B cell (primary cell): ENCODE results near the gene TNPO3. TPM values are rescaled to one million over a fixed set of nuclear protein-coding genes. Genes with fewer than 3 reads are reported as not detected.

Source experiments
- ATAC-seq: fragments of 200-7000 bp; cut with Tn5 transposase; one replicate; pipeline ENCODE4 v1.10.0; 2021; ENCODE audit warnings: low read depth, mild to moderate bottlenecking, moderate number of reproducible peaks, moderate library complexity
- CTCF ChIA-PET: fragments of 350-600 bp; sonication (Branson Sonifier 250); formaldehyde crosslinking; loops from one replicate; lab custom pipeline; 2021; ENCODE audit warnings: antibody characterized with exemption, inconsistent platforms; lab: Charles Lee
- POLR2A ChIA-PET: fragments of 350-600 bp; sonication (Branson Sonifier 250); formaldehyde crosslinking; loops from one replicate; lab custom pipeline; 2021; ENCODE audit warnings: antibody characterized with exemption; lab: Charles Lee
- DNase-seq: peaks from one replicate; pipeline ENCODE4 v3.0.0; 2013
- H2AFZ ChIP-seq: 2 replicates; pipeline ENCODE4 v1.6.1; 2012; ENCODE audit warnings: mild to moderate bottlenecking, low read depth, low read length; ENCODE audit not compliant: insufficient read depth, poor library complexity, severe bottlenecking
- H3K27ac ChIP-seq, 2 donors: 1 replicate in 1 of 2; 2 replicates in 1 of 2; pipeline ENCODE4 v1.5.1; 2012 to 2013; ENCODE audit warnings: low read length in 2 of 2, mild to moderate bottlenecking in 2 of 2, moderate library complexity in 1 of 2
- H3K27me3 ChIP-seq, 4 experiments: fragments of 200-600 bp in 1 of 4; sonication (generic) in 1 of 4; replicated peaks in 1 of 4; 1 replicate in 2 of 4; 2 replicates in 2 of 4; pipeline versions ENCODE4 v1.6.1 to v1.7.0; 2013 to 2016; ENCODE audit warnings: low read length in 3 of 4, mild to moderate bottlenecking in 2 of 4, mixed read lengths in 1 of 4, moderate library complexity in 1 of 4; ENCODE audit not compliant: insufficient read depth in 4 of 4, control insufficient read depth in 3 of 4; ENCODE audit errors: control extremely low read depth in 1 of 4
- H3K36me3 ChIP-seq, 2 experiments: replicated peaks in 1 of 2; 1 replicate in 1 of 2; 2 replicates in 1 of 2; pipeline versions ENCODE4 v1.6.1 to v1.7.1; 2013; ENCODE audit warnings: low read length in 1 of 2; ENCODE audit not compliant: insufficient read depth in 2 of 2, control insufficient read depth in 1 of 2; ENCODE audit errors: control extremely low read depth in 1 of 2, extremely low read depth in 1 of 2
- H3K4me1 ChIP-seq, 2 donors: fragments of 200-600 bp in 1 of 2; sonication (generic) in 1 of 2; 1 replicate in 1 of 2; 2 replicates in 1 of 2; pipeline versions ENCODE4 v1.5.1 to v1.6.1; 2013 to 2017; ENCODE audit warnings: low read length in 2 of 2; ENCODE audit not compliant: control insufficient read depth in 2 of 2, insufficient read depth in 2 of 2
- H3K4me2 ChIP-seq: replicated peaks from 2 replicates; pipeline ENCODE3; 2012; ENCODE audit warnings: mild to moderate bottlenecking, low read depth, low read length; ENCODE audit not compliant: poor library complexity, severe bottlenecking
- H3K4me3 ChIP-seq, 5 experiments: fragments of 200-600 bp in 1 of 5; sonication (generic) in 1 of 5; 1 replicate in 3 of 5; 2 replicates in 2 of 5; pipeline versions ENCODE4 v1.5.1 to v1.7.0; 2011 to 2016; ENCODE audit warnings: low read length in 4 of 5, mild to moderate bottlenecking in 4 of 5, low read depth in 2 of 5, control low read depth in 1 of 5, moderate library complexity in 1 of 5; ENCODE audit not compliant: insufficient read depth in 1 of 5; ENCODE audit errors: control extremely low read depth in 1 of 5, extremely low read depth in 1 of 5
- H3K79me2 ChIP-seq: fragments of 200-600 bp; sonication (generic); one replicate; pipeline ENCODE4 v1.6.0; 2016; ENCODE audit warnings: low read length; ENCODE audit not compliant: control insufficient read depth, insufficient read depth
- H3K9ac ChIP-seq: fragments of 200-600 bp; sonication (generic); 2 replicates; pipeline ENCODE4 v1.6.1; 2017; ENCODE audit warnings: mild to moderate bottlenecking, low read length, moderate library complexity
- H3K9me3 ChIP-seq, 3 donors: one replicate each; pipeline versions ENCODE4 v1.6.1 to v1.7.1; 2013; ENCODE audit warnings: low read length in 2 of 3; ENCODE audit not compliant: control insufficient read depth in 2 of 3, insufficient read depth in 1 of 3; ENCODE audit errors: control extremely low read depth in 1 of 3
- H4K20me1 ChIP-seq: 2 replicates; pipeline ENCODE4 v1.6.0; 2012; ENCODE audit warnings: mild to moderate bottlenecking, low read length; ENCODE audit not compliant: insufficient read depth, control insufficient read depth, poor library complexity, severe bottlenecking
- H3K27ac Mint-ChIP-seq: one replicate; pipeline ENCODE4 v1.8.0; 2021; ENCODE audit warnings: mixed read lengths
- H3K27me3 Mint-ChIP-seq: one replicate; pipeline ENCODE4 v1.8.0; 2021; ENCODE audit warnings: mixed read lengths
- H3K4me1 Mint-ChIP-seq: one replicate; pipeline ENCODE4 v1.8.0; 2021; ENCODE audit warnings: mixed read lengths
- H3K4me3 Mint-ChIP-seq: one replicate; pipeline ENCODE4 v1.8.0; 2021; ENCODE audit warnings: mixed read lengths
- H3K9me3 Mint-ChIP-seq: one replicate; pipeline ENCODE4 v1.8.0; 2022; ENCODE audit warnings: mixed read lengths; ENCODE audit not compliant: insufficient read depth
- CTCF ChIP-seq: fragments of 200-600 bp; IDR thresholded peaks from one replicate; pipeline ENCODE4 v1.8.0; 2022; ENCODE audit warnings: antibody characterized with exemption, mild to moderate bottlenecking
- EZH2 ChIP-seq: IDR thresholded peaks from 2 replicates; pipeline ENCODE4 v1.6.1; 2012; ENCODE audit warnings: borderline replicate concordance, low read depth, mild to moderate bottlenecking, moderate library complexity, low read length; ENCODE audit not compliant: insufficient read depth, poor library complexity, severe bottlenecking
- WGBS: methylation state at CpG from one replicate; pipeline ENCODE4 v1.1.5; 2013; ENCODE audit warnings: missing lambda C conversion rate; ENCODE audit not compliant: insufficient coverage; 5-methylcytosine and 5-hydroxymethylcytosine counted together
- intact Hi-C: fragments of 100-400 bp; cut with micrococcal nuclease; formaldehyde crosslinking; loops from one replicate; pipeline ENCODE4 v1.10.0; 2022
- polyA plus RNA-seq: library from polyadenylated mRNA; depleted of rRNA; stranded (reverse); fragments of >200 nt; gene quantifications from 2 replicates; pipeline ENCODE4 v1.2.3, GENCODE V29; 2012
- total RNA-seq, 2 donors: library from RNA; stranded (reverse); fragments of 120-200 nt in 1 of 2; gene quantifications; 1 replicate in 1 of 2; 2 replicates in 1 of 2; pipeline versions ENCODE4 v1.2.3 to v1.2.4, GENCODE V29; 2013 to 2022

TNPO3 gene
- total and polyA plus RNA-seq, 2 donors (not counting 1 experiment from before 2014, with no cell fraction given): 19.0 to 48.3 TPM

DNA sequence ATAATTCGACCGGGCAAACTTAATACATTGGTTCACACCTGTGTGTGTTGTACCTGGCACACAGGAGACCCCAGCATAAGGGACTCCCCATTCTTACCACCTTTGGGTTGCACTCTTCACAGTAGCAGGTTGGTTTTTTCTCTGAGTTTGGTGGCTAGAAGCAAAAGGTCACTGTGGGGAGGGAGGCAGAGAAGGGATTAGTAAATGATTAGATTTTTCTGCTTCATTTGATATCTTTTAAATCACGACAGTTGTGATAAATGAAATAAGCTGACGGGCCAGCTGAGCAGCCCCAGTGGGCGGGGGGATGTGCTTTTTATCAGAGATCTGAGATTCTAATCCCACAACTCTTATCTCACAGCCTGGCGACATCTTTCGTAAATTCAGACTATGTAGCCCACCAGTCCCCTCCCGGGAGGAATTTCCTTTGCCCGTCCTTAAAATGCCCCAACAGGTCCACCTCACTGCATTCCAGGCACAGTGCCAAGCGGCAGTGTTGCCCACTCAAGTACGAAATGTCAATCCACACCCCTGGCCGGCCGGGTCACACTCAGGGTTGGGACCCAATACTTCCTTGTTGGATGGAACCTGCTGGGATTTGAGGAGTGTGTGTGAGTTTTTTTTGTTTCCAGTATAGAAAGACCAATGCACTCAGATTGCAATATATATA, 133.9 kb downstream of the TNPO3 start:
- Histone ChIP-seq H3K4me1 (no peaks in the 10 kb centered on the region), H2AFZ (no peak overlapping the region), H3K27ac (no peak overlapping the region), H3K79me2 (no peaks in the 10 kb centered on the region), H3K27me3 (peaks cover 0 to 6% (median 0%) of the 10 kb centered on the region in 4 experiments), H3K9ac (no peak overlapping the region), H3K4me3 (no peak overlapping the region), H4K20me1 (no peaks in the 10 kb centered on the region), H3K9me3 (no peaks in the 10 kb centered on the region), H3K36me3 (no peaks in the 10 kb centered on the region), H3K4me2 (no peak overlapping the region)
- ChIA-PET POLR2A (no interaction called here), CTCF (interaction anchor here (1.1 kb wide), 1 partner anchor 171 kb away, joined by 3 read pairs; no protein-coding TSS in a partner anchor)
- Mint-ChIP-seq H3K4me1 (peaks cover 7% of the 10 kb centered on the region), H3K4me3 (no peak overlapping the region), H3K27ac (no peak overlapping the region), H3K9me3 (no peaks in the 10 kb centered on the region), H3K27me3 (peaks cover 4% of the 10 kb centered on the region)
- TF ChIP-seq EZH2 (no peak), CTCF (no peak)
- WGBS: 89% methylated on average over 9 of the region's 13 CpGs
- intact Hi-C loops: no loop called here
- DNase-seq (no peak), ATAC-seq (no peak)
